GM19438 (cell line): ENCODE results near the gene ABHD4.

Experiments
- ATAC-seq: cut with Tn5 transposase; IDR thresholded peaks from one replicate; pipeline ENCODE4 v1.9.1; 2021; ENCODE audit warnings: low read depth; ENCODE audit not compliant: unreplicated experiment

ABHD4 gene

DNA sequence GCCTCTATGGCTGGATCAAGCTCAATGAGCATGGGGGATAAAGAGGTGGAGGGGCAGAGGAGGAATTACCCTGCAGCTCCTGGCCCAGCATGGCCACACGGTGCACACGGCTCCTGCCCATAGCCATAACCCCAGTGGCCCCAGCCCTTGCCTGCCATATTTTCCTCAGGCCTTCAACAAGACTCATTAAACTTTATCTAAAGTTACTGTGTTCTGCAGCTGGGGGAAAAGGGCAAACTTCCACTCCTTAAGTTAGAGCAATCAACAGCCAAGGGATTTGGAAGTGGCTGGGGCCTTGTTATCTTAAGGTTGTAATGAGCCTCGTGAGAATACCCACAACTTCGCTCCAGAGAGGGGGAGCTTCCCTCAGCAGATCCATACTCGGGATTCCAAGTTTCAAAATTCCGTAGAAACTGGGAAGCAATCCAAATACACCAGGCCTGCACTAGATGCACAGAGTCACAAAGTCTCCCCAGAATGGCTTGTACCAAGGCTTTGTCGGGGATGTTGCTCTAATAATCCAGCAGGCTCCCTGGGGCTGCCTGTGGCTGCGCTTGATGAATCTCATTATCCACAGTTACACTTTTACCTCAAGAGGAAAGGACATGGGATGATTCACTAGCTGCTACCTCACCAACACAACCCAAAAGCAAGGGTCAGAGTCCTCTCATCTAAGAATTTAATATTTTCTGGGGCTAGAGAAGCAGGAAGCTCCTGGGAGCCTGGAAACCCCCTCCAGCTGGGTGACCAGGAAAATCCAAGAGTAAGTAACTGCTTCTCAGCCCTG lies 59.0 kb downstream of the ABHD4 start:
- no peak for ATAC-seq

DNA sequence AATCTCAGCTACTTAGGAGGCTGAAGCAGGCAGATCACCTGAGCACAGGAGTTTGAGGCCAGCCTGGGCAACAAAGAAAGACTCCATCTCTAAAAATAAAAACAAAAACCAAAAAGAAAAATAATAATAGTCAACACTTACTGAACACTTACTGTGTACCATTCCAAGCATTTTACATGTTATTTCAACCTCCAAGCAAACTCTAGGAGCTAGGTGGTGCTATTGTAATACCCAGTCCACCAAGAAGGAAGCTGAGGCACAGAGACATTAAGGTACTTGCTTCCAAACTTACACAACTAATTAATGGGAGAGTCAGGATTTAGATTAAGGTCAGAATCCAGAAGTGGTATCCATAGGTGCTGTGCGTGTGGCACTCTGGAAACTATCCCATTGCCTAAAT lies 59.8 kb downstream of the ABHD4 start:
- no peak for ATAC-seq

DNA sequence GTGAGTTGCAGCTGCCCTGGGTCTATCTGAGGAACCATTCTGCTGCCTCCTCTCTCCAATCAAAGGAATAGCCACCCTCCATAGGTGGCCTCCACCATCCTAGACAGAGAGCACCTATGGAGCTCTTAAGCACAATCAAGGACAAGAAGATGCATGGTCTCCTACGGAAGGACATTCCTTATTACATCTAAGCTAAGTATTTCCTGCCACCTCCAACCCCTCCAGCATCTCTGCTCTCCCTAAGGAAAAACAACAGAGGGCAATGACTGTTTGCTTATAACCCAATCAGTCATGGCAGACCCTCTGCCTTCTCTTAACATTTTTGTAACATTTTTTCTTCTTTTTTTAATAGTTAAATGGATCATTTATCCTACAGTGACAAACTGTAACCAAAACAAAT lies 60.8 kb downstream of the ABHD4 start:
- no peak for ATAC-seq

GRCh38 chr14:22660654-22661053 lies 62.6 kb downstream of the ABHD4 start:
- no peak for ATAC-seq
